KMS-11 (cell line): ENCODE measurements around the gene TGIF1.

Experiments used
- H2AFZ ChIP-seq: fragments of 200-600 bp; sonication (generic); 2 replicates; pipeline ENCODE4 v1.6.1; 2016; ENCODE audit warnings: antibody characterized with exemption, mixed run types, low read depth
- H3K27ac ChIP-seq: fragments of 200-600 bp; sonication (generic); 2 replicates; pipeline ENCODE4 v1.6.1; 2016; ENCODE audit warnings: mild to moderate bottlenecking, mixed run types
- H3K27me3 ChIP-seq: fragments of 200-600 bp; sonication (generic); 2 replicates; pipeline ENCODE4 v1.6.1; 2017; ENCODE audit warnings: mild to moderate bottlenecking, low read depth, mixed run types, moderate library complexity; ENCODE audit not compliant: insufficient read depth
- H3K36me3 ChIP-seq: fragments of 200-600 bp; sonication (generic); 2 replicates; pipeline ENCODE4 v1.6.1; 2017; ENCODE audit warnings: mild to moderate bottlenecking, mixed run types; ENCODE audit not compliant: insufficient read depth
- H3K4me1 ChIP-seq: fragments of 200-600 bp; sonication (generic); 2 replicates; pipeline ENCODE4 v1.6.1; 2016; ENCODE audit warnings: mild to moderate bottlenecking, low read depth, mixed run types; ENCODE audit not compliant: poor library complexity, severe bottlenecking
- H3K4me2 ChIP-seq: fragments of 200-600 bp; sonication (generic); 2 replicates; pipeline ENCODE4 v1.7.0; 2016; ENCODE audit warnings: mild to moderate bottlenecking, mixed run types
- H3K4me3 ChIP-seq: fragments of 200-600 bp; sonication (generic); IDR thresholded peaks from 2 replicates; pipeline ENCODE4 v1.6.1; 2017; ENCODE audit warnings: low read depth, low read length, mixed read lengths; ENCODE audit not compliant: insufficient read depth
- H3K79me2 ChIP-seq: fragments of 200-600 bp; sonication (generic); 2 replicates; pipeline ENCODE4 v1.6.1; 2016; ENCODE audit warnings: low read depth, mixed run types; ENCODE audit not compliant: insufficient read depth
- H3K9ac ChIP-seq: fragments of 200-600 bp; sonication (generic); 2 replicates; pipeline ENCODE4 v1.6.1; 2016; ENCODE audit warnings: mild to moderate bottlenecking, mixed run types
- H4K20me1 ChIP-seq: fragments of 200-600 bp; sonication (generic); 2 replicates; pipeline ENCODE4 v1.6.1; 2016; ENCODE audit warnings: mild to moderate bottlenecking, mixed run types; ENCODE audit not compliant: insufficient read depth
- CTCF ChIP-seq: fragments of 200-600 bp; sonication (generic); conservative IDR thresholded peaks from 2 replicates; pipeline ENCODE4 v1.6.1; 2017; ENCODE audit warnings: low read depth, mild to moderate bottlenecking, antibody characterized with exemption, low read length, moderate library complexity, mixed read lengths

Gene TGIF1

DNA sequence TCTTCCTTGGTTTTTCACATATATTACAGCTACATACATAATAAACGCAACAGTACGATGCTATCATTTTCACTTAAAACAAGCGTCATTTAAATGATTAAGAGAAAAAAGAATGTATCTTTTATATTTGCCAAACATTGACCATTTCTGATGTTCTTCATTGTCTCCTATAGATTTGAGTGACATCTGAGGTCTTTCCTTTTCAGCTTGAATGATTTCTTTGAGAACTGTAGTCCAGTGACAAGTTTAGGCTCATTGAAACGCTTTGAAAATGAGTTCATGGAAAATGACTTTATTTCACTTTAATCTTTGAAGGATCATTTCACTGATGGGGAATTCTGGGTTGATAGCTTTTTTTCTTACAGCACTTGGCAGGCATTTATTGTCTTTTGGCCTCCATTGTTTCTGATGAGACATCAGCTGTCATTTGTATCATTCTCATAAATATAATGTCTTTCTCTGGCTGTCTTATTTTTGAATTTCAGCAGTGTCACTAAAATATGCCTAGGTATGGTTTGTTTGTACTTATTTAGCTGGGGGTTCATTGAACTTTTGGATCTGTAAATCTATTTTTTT lies 10.9 kb downstream of the TGIF1 start:
- H3K27ac ChIP-seq = no peak overlapping the region
- no peaks in the 10 kb centered on the region for H3K27me3 ChIP-seq
- TF ChIP-seq CTCF = no peak
- H3K9ac ChIP-seq = no peak overlapping the region
- no peak overlapping the region for H2AFZ ChIP-seq
- H3K4me1 ChIP-seq = peaks cover 3% of the 10 kb centered on the region
- H3K4me2 ChIP-seq = no peak overlapping the region
- peaks cover 5% of the 10 kb centered on the region; the same call in 1 of the 2 replicates for H3K79me2 ChIP-seq
- H3K4me3 ChIP-seq = no peak overlapping the region
- H4K20me1 ChIP-seq = no peaks in the 10 kb centered on the region
- H3K36me3 ChIP-seq = no peaks in the 10 kb centered on the region

DNA sequence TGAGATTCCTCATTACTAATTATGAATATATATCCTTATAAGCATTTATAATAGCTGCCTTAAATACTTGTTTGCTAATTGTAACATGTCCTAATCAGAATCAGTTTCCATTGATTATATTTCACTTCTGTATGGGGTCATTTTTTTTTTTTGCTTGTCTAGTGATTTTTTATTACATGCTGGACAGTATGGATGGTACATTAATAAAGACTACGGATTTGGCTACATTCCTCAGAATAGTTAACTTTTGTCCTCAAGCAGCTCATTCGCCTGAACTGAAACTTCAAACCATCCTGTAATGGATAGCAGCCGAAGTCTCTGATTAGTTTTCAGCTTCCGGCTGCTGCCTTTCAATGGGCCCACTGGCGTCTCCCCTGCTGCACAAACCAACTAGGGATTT lies 11.7 kb downstream of the TGIF1 start:
- H3K27ac ChIP-seq = no peak overlapping the region
- TF ChIP-seq CTCF = no peak

DNA sequence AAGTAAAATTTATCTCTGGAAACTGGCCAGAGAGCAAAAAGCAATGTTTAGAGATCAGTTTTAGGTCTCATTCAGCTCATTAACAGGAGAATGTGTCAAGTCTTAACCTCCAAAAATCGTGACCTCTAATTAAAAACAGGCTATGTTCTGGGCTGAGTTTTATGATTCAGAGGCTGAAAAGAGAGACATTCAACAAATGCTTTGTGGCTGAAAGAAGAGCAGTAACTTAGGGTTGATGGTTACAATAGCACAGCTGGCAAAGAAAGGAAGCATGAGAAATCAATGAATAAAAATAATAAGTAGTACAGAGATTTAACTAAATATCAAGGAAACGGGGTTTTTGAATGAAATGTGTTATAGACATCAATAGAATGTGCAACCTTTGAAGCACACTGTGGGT lies 13.1 kb downstream of the TGIF1 start:
- no peak for TF ChIP-seq CTCF
- no peak overlapping the region for H2AFZ ChIP-seq
- no peak overlapping the region for H3K27ac ChIP-seq
- peaks cover 3% of the 10 kb centered on the region for H3K4me1 ChIP-seq
- no peaks in the 10 kb centered on the region for H3K27me3 ChIP-seq
- H3K9ac ChIP-seq = no peak overlapping the region
- no peaks in the 10 kb centered on the region for H4K20me1 ChIP-seq
- no peaks in the 10 kb centered on the region for H3K36me3 ChIP-seq
- H3K79me2 ChIP-seq = no peaks in the 10 kb centered on the region
- no peak overlapping the region for H3K4me3 ChIP-seq
- H3K4me2 ChIP-seq = no peak overlapping the region

More for the DNA sequence above, 11.7 kb downstream of the TGIF1 start:
- Histone ChIP-seq H3K4me3 (no peak overlapping the region), H3K79me2 (no peaks in the 10 kb centered on the region), H2AFZ (no peak overlapping the region), H3K9ac (no peak overlapping the region), H3K4me1 (peaks cover 3% of the 10 kb centered on the region), H3K27me3 (no peaks in the 10 kb centered on the region), H3K4me2 (no peak overlapping the region), H4K20me1 (no peaks in the 10 kb centered on the region), H3K36me3 (no peaks in the 10 kb centered on the region)

- no peak overlapping the region for H3K27ac ChIP-seq
- H3K79me2 ChIP-seq = no peaks in the 10 kb centered on the region
- H3K4me3 ChIP-seq = no peak overlapping the region
- H4K20me1 ChIP-seq = no peaks in the 10 kb centered on the region
- H3K4me1 ChIP-seq = no peaks in the 10 kb centered on the region
- H2AFZ ChIP-seq = no peak overlapping the region
- no peak overlapping the region for H3K4me2 ChIP-seq
- TF ChIP-seq CTCF = no peak
- no peaks in the 10 kb centered on the region for H3K36me3 ChIP-seq
- no peaks in the 10 kb centered on the region for H3K27me3 ChIP-seq
- no peak overlapping the region for H3K9ac ChIP-seq
These were observed 16.1 kb downstream of the TGIF1 start for GRCh38 chr18:3466045-3466444.
